ENCODE results near the gene ERP27.

Gene ERP27

DNA sequence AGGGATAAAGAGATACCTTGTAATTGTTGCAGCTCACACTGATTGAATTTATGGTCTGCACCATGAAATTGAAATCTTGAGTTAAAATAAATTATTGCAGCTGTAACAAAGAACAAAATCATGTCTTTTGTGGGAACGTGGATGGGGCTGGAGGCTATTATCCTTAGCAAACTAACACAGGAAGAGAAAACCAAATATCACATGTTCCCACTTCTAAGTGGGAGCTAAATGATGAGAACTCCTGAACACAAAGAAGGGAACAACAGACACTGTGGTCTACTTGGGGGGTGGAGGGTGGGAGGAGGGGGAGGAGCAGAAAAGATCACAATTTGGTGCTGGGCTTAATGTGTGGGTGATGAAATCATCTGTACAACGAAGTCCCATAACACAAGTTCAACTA is 22.6 kb downstream of the ERP27 start:
- DNase-seq (ENCODE audit: insufficient read length, low spot score) (no peak), FAIRE-seq (no peak)
- TF ChIP-seq POLR2A (IDR thresholded peaks at IDR 0.05; ENCODE audit: low read depth, low read length) = no peak
- no peak for TF ChIP-seq PAX5 (IDR thresholded peaks at IDR 0.05; ENCODE audit: insufficient read depth, low read length, severe bottlenecking)

- no peak for DNase-seq (ENCODE audit: insufficient read length, low spot score)
- TF ChIP-seq TAF1 (IDR thresholded peaks at IDR 0.05; ENCODE audit: low read depth, low read length) = no peak
- TF ChIP-seq SPI1 (IDR thresholded peaks at IDR 0.05; ENCODE audit: low read depth, low read length) = no peak
- TF ChIP-seq POU2F2 (IDR thresholded peaks at IDR 0.05; ENCODE audit: low read depth, low read length) = no peak
- TF ChIP-seq PAX5 (IDR thresholded peaks at IDR 0.05; ENCODE audit: insufficient read depth, low read length, severe bottlenecking) = no peak
- TF ChIP-seq POLR2AphosphoS5 (IDR thresholded peaks at IDR 0.05; ENCODE audit: low read depth, low read length) = no peak
- TF ChIP-seq POLR2A (IDR thresholded peaks at IDR 0.05; ENCODE audit: low read depth, low read length) = no peak
- no peak for FAIRE-seq
Observed at GRCh38 chr12:14913381-14913781, 25.0 kb downstream of the ERP27 start.

- TF ChIP-seq POLR2AphosphoS5 (IDR thresholded peaks at IDR 0.05; ENCODE audit: low read depth, low read length) (no peak), TAF1 (IDR thresholded peaks at IDR 0.05; ENCODE audit: low read depth, low read length) (no peak), POLR2A (IDR thresholded peaks at IDR 0.05; ENCODE audit: low read depth, low read length) (no peak), POU2F2 (IDR thresholded peaks at IDR 0.05; ENCODE audit: low read depth, low read length) (no peak), PAX5 (IDR thresholded peaks at IDR 0.05; ENCODE audit: insufficient read depth, low read length, severe bottlenecking) (no peak), SPI1 (IDR thresholded peaks at IDR 0.05; ENCODE audit: low read depth, low read length) (no peak)
- DNase-seq (ENCODE audit: insufficient read length, low spot score) (no peak), FAIRE-seq (no peak)
Observed at GRCh38 chr12:14911131-14911530, 27.2 kb downstream of the ERP27 start.

DNA sequence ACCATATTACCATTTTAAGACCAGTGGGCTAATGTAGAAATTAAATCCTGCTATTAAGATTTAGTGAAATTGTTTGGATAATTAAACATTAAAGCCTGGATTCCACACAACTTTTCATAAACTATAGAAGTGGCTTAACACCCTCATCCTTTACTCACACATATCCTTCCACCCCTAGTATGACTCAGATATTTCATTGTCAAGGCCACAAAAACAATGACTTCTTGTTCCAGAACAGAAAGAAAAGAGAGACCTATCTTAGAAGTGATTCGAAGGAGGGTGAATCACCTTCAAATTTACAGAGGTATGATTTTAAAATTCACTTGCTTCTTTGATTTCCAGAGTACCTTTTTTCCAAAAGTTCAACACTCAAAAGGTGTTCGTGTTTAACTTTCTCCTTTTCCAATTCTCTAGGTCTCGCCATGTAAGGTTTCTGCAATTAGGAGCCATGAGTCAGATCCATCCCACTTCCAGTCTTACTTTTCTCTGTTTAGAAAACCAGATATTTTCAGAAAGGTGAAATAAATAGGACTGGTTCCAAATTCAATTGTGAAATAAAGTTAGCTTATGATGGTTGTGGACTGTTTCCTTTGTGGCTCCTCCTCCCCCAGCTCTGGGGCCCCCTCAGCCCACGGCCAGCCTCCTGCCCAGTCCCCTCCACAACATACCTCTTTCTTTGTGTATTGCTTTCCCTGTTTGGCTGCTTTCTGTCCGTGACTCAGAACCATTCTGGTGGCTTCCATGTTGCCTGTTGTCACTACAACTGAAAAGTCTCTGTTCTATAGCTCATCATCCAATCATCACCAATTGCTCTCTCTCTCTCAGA is 28.0 kb downstream of the ERP27 start:
- no peak for TF ChIP-seq POLR2AphosphoS5 (IDR thresholded peaks at IDR 0.05; ENCODE audit: low read depth, low read length)
- FAIRE-seq (no peak), DNase-seq (ENCODE audit: insufficient read length, low spot score) (no peak)

DNA sequence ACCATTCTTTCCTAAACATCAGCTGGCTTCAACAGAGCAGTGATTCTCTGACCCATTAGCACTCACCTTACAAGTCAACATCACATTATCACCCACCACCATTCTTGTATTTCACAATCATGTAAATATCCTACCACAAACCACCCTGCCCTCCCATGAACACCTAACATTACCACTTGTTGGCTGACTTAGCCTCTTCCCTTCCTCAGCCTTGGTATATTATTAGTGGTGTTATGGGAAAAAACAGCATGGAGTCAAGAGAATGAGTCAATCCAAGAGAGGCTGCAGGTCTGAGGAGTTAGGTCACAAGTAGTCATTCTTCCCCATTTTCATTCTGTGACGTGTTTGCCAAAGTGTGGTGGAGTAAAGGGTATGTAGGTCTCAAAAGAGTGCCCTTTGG is 30.4 kb downstream of the ERP27 start:
- no peak for TF ChIP-seq POLR2AphosphoS5 (IDR thresholded peaks at IDR 0.05; ENCODE audit: low read depth, low read length)
- TF ChIP-seq POLR2A (IDR thresholded peaks at IDR 0.05; ENCODE audit: low read depth, low read length) = no peak
- DNase-seq (ENCODE audit: insufficient read length, low spot score) (no peak), FAIRE-seq (no peak)

DNA sequence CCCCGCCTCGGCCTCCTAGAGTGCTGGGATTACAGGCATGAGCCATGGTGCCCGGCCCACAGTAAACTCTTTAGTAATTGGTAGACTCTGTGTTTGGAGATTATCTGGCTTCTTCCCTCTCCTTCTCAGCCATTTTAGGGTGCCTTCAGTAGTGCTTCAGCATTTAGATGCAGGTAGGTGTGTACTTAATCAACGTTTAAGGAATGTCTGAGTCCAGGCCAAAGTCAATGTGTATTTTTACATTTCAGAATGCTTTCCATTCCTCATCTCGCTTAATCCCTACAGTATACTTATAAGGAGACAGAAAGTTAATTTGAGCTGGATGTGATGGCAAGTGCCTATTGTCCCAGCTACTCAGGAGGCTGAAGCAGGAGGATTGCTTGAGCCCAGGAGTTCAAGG is 32.2 kb downstream of the ERP27 start:
- no peak for FAIRE-seq
- no peak for TF ChIP-seq PAX5 (IDR thresholded peaks at IDR 0.05; ENCODE audit: insufficient read depth, low read length, severe bottlenecking)
- no peak for DNase-seq (ENCODE audit: insufficient read length, low spot score)

- DNase-seq (ENCODE audit: insufficient read length, low spot score) = no peak
- TF ChIP-seq TAF1 (IDR thresholded peaks at IDR 0.05; ENCODE audit: low read depth, low read length) (no peak), POLR2AphosphoS5 (IDR thresholded peaks at IDR 0.05; ENCODE audit: low read depth, low read length) (no peak), POLR2A (IDR thresholded peaks at IDR 0.05; ENCODE audit: low read depth, low read length) (no peak), POU2F2 (IDR thresholded peaks at IDR 0.05; ENCODE audit: low read depth, low read length) (no peak), SPI1 (IDR thresholded peaks at IDR 0.05; ENCODE audit: low read depth, low read length) (no peak), PAX5 (IDR thresholded peaks at IDR 0.05; ENCODE audit: insufficient read depth, low read length, severe bottlenecking) (no peak)
- no peak for FAIRE-seq
Observed at GRCh38 chr12:14905269-14906004, 32.9 kb downstream of the ERP27 start.

DNA sequence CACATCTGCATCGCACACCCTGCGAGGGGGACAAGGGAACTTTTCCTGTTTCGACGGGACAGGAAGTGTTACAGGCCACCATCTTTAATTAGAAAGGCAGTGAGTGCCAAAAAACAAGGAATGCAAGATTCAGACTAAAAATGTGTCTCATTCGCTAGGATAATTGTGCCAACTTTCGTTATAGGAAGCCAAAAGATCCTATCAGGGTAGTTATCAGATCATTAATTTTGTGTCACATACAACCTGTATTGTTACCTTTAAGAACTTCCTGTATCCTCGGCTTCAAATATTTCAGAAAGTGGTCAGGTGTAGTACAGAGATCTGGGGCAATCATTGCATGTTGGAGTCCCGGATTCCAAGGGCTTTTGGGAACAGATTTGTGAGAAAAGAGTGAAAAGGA is 33.5 kb downstream of the ERP27 start:
- FAIRE-seq (no peak), DNase-seq (ENCODE audit: insufficient read length, low spot score) (no peak)
- TF ChIP-seq POLR2AphosphoS5 (IDR thresholded peaks at IDR 0.05; ENCODE audit: low read depth, low read length) = no peak
- TF ChIP-seq PAX5 (IDR thresholded peaks at IDR 0.05; ENCODE audit: insufficient read depth, low read length, severe bottlenecking) = no peak
- no peak for TF ChIP-seq POLR2A (IDR thresholded peaks at IDR 0.05; ENCODE audit: low read depth, low read length)
- TF ChIP-seq SPI1 (IDR thresholded peaks at IDR 0.05; ENCODE audit: low read depth, low read length) = no peak

- DNase-seq (ENCODE audit: insufficient read length, low spot score) (no peak), FAIRE-seq (no peak)
Observed at GRCh38 chr12:14903386-14904098, 34.8 kb downstream of the ERP27 start.

DNA sequence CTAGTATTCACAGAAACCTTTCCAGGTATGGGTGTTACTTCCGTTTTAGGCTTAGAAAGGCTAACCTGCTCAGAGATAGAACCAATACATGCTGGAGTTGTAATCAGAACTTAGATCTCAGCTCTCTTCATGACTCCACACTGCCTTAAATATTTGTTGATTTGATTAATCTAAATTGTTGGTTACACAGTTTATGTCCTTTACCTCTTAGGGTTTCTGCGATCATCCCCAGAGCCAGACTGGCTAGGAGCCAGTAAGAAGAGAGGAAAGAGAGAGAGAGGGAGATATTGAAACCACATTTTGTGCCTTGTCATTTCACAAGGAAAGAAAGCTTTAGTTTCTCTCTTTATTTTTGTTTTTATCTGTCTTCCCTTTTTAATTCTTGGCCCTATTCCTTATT is 35.9 kb downstream of the ERP27 start:
- DNase-seq (ENCODE audit: insufficient read length, low spot score) (no peak), FAIRE-seq (no peak)
- TF ChIP-seq PAX5 (IDR thresholded peaks at IDR 0.05; ENCODE audit: insufficient read depth, low read length, severe bottlenecking) = no peak
- no peak for TF ChIP-seq SPI1 (IDR thresholded peaks at IDR 0.05; ENCODE audit: low read depth, low read length)
- TF ChIP-seq POU2F2 (IDR thresholded peaks at IDR 0.05; ENCODE audit: low read depth, low read length) = no peak
- no peak for TF ChIP-seq POLR2A (IDR thresholded peaks at IDR 0.05; ENCODE audit: low read depth, low read length)
- TF ChIP-seq TAF1 (IDR thresholded peaks at IDR 0.05; ENCODE audit: low read depth, low read length) = no peak
- TF ChIP-seq POLR2AphosphoS5 (IDR thresholded peaks at IDR 0.05; ENCODE audit: low read depth, low read length) = no peak

More at GRCh38 chr12:14903386-14904098, 34.8 kb downstream of the ERP27 start:
- no peak for TF ChIP-seq POLR2AphosphoS5 (IDR thresholded peaks at IDR 0.05; ENCODE audit: low read depth, low read length)

All from GM12891 (cell line).